PC-3 (cell line): Measurements from ENCODE around the gene RIPOR3. TPM values are rescaled to one million over a fixed set of nuclear protein-coding genes. Genes with fewer than 3 reads are reported as not detected.

Experiments used
- ATAC-seq: fragments of 200-7000 bp; cut with Tn5 transposase; 2 replicates; pipeline ENCODE4 v1.9.1; 2020; ENCODE audit warnings: mild to moderate bottlenecking, moderate library complexity
- BruUV-seq: library from RNA; stranded (reverse); fragments of 400-500 nt; replicated peaks from 2 replicates; lab custom pipeline; 2021; lab: Mats Ljungman, UMichigan
- CTCF ChIA-PET: fragments of 300-600 bp; sonication (Branson Sonifier 250); formaldehyde crosslinking; loops from one replicate; lab custom pipeline; 2022; ENCODE audit warnings: antibody characterized with exemption; lab: Charles Lee
- POLR2A ChIA-PET: fragments of 300-600 bp; sonication (Branson Sonifier 250); formaldehyde crosslinking; loops from one replicate; lab custom pipeline; 2022; ENCODE audit warnings: antibody characterized with exemption; ENCODE audit not compliant: unreplicated experiment; lab: Charles Lee
- DNase-seq: peaks from one replicate; pipeline ENCODE4 v3.0.0-alpha.2; 2015
- H2AFZ ChIP-seq: fragments of 300-600 bp; sonication (generic); 2 replicates; pipeline ENCODE4 v1.6.0; 2016; ENCODE audit warnings: antibody characterized with exemption, low read length
- H3F3A ChIP-seq: fragments of 300-600 bp; sonication (generic); one replicate; pipeline ENCODE4 v1.6.0; 2017; ENCODE audit warnings: antibody characterized with exemption, low read length, control low read depth, mild to moderate bottlenecking; ENCODE audit not compliant: unreplicated experiment
- H3K27ac ChIP-seq: fragments of 300-600 bp; sonication (generic); 2 replicates; pipeline ENCODE4 v1.5.1; 2016; ENCODE audit warnings: mild to moderate bottlenecking, low read length
- H3K27me3 ChIP-seq: fragments of 300-600 bp; sonication (generic); 2 replicates; pipeline ENCODE4 v1.6.1; 2016; ENCODE audit warnings: low read length, mixed read lengths
- H3K36me3 ChIP-seq: fragments of 300-600 bp; sonication (generic); 2 replicates; pipeline ENCODE4 v1.6.1; 2016; ENCODE audit warnings: low read depth, mixed run types, low read length, mixed read lengths
- H3K4me1 ChIP-seq: fragments of 300-600 bp; sonication (generic); 2 replicates; pipeline ENCODE4 v1.5.1; 2016; ENCODE audit warnings: low read length; ENCODE audit not compliant: insufficient read depth
- H3K4me2 ChIP-seq: fragments of 300-600 bp; sonication (generic); 2 replicates; pipeline ENCODE4 v1.6.0; 2016; ENCODE audit warnings: low read length
- H3K4me3 ChIP-seq: fragments of 300-600 bp; sonication (generic); 2 replicates; pipeline ENCODE4 v1.5.1; 2016; ENCODE audit warnings: mild to moderate bottlenecking, low read length, mixed read lengths
- H3K79me2 ChIP-seq: fragments of 300-600 bp; sonication (generic); 2 replicates; pipeline ENCODE4 v1.6.1; 2017; ENCODE audit warnings: low read length, mixed read lengths
- H3K9ac ChIP-seq: fragments of 300-600 bp; sonication (generic); 2 replicates; pipeline ENCODE4 v1.6.0; 2016; ENCODE audit warnings: mild to moderate bottlenecking, low read length
- H3K9me2 ChIP-seq: fragments of 300-600 bp; sonication (generic); replicated peaks from 2 replicates; pipeline ENCODE4 v1.6.1; 2016; ENCODE audit warnings: mixed run types, low read length, mixed read lengths
- H3K9me3 ChIP-seq: fragments of 300-600 bp; sonication (generic); 2 replicates; pipeline ENCODE4 v1.6.1; 2016; ENCODE audit warnings: low read length, mixed read lengths
- H4K20me1 ChIP-seq: fragments of 300-600 bp; sonication (generic); 2 replicates; pipeline ENCODE4 v1.6.1; 2016; ENCODE audit warnings: low read length, mixed read lengths
- EZH2 ChIP-seq: fragments of 300-600 bp; sonication (generic); IDR thresholded peaks from one replicate; pipeline ENCODE4 v1.6.1; 2017; ENCODE audit warnings: antibody characterized with exemption, mild to moderate bottlenecking, low read length; ENCODE audit not compliant: unreplicated experiment
- EZH2phosphoT487 ChIP-seq: fragments of 300-600 bp; sonication (generic); IDR thresholded peaks from 2 replicates; pipeline ENCODE4 v1.6.1; 2018; ENCODE audit warnings: mild to moderate bottlenecking, antibody characterized with exemption, low read length, borderline replicate concordance
- intact Hi-C: fragments of 100-400 bp; cut with micrococcal nuclease; formaldehyde crosslinking; loops from 2 replicates; pipeline ENCODE4 v1.9.0; 2023
- total RNA-seq: library from RNA; depleted of rRNA; stranded (reverse); fragments of >200 nt; gene quantifications from 2 replicates; pipeline ENCODE4 v1.2.3, GENCODE V29; 2014
- TF ChIP-seq, protein P1 (sequence below): fragments of 300-600 bp; sonication (generic); conservative IDR thresholded peaks from 2 replicates; pipeline ENCODE4 v1.5.1; 2017; ENCODE audit warnings: antibody characterized with exemption, low read depth, mild to moderate bottlenecking, low read length

The RIPOR3 gene
- total RNA-seq, 1 experiment from 2014 or later = 0.04 TPM

DNA sequence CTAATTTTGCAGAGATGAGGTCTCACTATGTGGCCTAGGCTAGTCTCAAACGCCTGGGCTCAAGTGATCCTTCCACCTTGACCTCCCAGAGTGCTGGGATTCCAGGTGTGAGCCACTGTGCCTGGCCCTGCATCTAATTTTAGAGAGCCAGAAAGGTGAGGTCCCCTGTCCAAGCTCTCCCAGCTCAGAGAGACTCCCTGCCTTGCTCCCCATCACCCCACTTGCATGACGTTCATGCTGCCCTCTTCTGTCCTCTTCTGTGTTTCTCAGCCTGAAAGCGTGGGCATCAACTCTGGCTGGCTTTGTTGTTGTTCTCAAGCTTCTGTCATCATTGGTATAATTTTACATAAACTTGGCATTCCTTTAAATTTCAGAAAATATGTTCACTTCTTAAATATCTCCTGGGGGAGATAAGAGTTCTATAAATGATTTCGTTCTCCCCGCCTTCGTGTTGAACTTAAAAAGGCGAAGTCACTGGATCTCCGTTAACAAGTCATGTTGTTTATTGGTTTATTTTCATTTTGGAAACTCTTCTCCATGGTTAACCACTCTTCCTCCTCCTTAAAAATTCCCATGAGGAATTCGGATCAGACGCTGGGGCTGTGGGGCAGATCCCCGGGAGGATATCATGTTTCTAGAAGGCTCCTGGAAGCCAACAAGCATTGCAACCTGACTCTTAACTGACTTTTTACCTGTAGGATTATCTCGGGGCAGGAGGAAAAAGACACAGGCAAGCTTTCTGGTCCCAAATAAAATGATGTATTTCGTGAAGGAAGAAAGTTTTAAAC is 26.8 kb upstream of the RIPOR3 start:
- no peak for TF ChIP-seq EZH2
- TF ChIP-seq, protein P1, sequence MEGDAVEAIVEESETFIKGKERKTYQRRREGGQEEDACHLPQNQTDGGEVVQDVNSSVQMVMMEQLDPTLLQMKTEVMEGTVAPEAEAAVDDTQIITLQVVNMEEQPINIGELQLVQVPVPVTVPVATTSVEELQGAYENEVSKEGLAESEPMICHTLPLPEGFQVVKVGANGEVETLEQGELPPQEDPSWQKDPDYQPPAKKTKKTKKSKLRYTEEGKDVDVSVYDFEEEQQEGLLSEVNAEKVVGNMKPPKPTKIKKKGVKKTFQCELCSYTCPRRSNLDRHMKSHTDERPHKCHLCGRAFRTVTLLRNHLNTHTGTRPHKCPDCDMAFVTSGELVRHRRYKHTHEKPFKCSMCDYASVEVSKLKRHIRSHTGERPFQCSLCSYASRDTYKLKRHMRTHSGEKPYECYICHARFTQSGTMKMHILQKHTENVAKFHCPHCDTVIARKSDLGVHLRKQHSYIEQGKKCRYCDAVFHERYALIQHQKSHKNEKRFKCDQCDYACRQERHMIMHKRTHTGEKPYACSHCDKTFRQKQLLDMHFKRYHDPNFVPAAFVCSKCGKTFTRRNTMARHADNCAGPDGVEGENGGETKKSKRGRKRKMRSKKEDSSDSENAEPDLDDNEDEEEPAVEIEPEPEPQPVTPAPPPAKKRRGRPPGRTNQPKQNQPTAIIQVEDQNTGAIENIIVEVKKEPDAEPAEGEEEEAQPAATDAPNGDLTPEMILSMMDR = peak; percentile 40; the same call in 1 of the 2 replicates
- TF ChIP-seq EZH2phosphoT487 = no peak
- ATAC-seq (peak; percentile 59; the same call in 1 of the 2 replicates), DNase-seq (no peak)
- peak overlapping the region; percentile 32; the same call in 1 of the 2 replicates for H2AFZ ChIP-seq
- intact Hi-C loops = no loop called here
- H3K4me2 ChIP-seq = no peak overlapping the region
- no peaks in the 10 kb centered on the region for H3K9me3 ChIP-seq
- H3K4me3 ChIP-seq = no peak overlapping the region
- H4K20me1 ChIP-seq = no peaks in the 10 kb centered on the region
- CTCF ChIA-PET = interaction anchor here (0.6 to 1.1 kb wide), 3 partner anchors 31 to 92 kb away, joined by 3 read pairs; no protein-coding TSS in a partner anchor
- H3K27ac ChIP-seq = no peak overlapping the region
- no peaks in the 10 kb centered on the region for H3K27me3 ChIP-seq
- BruUV-seq = no TSS peak
- no peaks in the 10 kb centered on the region for H3K36me3 ChIP-seq
- H3K79me2 ChIP-seq = no peaks in the 10 kb centered on the region
- no peak overlapping the region for H3K9ac ChIP-seq
- no peaks in the 10 kb centered on the region for H3K4me1 ChIP-seq
- no peaks in the 10 kb centered on the region for H3F3A ChIP-seq
- POLR2A ChIA-PET = interaction anchor here (0.7 kb wide), 1 partner anchor 227 kb away, joined by 3 read pairs; no protein-coding TSS in a partner anchor
- H3K9me2 ChIP-seq = no peaks in the 10 kb centered on the region

DNA sequence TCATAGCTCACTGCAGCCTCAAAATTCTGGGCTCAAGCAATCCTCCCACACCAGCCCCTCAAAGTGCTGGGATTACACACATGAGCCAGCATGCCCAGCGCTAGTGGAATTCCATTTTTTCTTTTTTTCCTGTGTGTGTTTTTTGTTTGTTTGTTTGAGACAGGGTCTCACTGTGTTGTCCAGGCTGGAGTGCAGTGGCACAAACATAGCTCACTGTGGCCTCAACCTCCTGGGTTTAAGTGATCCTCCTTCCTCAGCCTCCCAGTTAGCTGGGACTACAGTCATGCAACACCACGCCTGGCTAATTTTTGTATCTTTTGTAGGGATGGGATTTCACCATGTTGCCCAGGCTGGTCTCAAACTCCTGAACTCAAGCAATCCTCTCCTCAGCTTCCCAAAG is 26.0 kb upstream of the RIPOR3 start:
- H3K9ac ChIP-seq = no peak overlapping the region
- no peak overlapping the region for H3K4me2 ChIP-seq
- no peak overlapping the region for H2AFZ ChIP-seq
- POLR2A ChIA-PET = no interaction called here
- no peaks in the 10 kb centered on the region for H3K9me3 ChIP-seq
- no peak overlapping the region for H3K4me3 ChIP-seq
- intact Hi-C loops = no loop called here
- H3K27me3 ChIP-seq = no peaks in the 10 kb centered on the region
- H3K9me2 ChIP-seq = no peaks in the 10 kb centered on the region
- TF ChIP-seq, protein P1 = no peak
- TF ChIP-seq EZH2phosphoT487 (no peak), EZH2 (no peak)
- H3K27ac ChIP-seq = no peak overlapping the region
- ATAC-seq (no peak), DNase-seq (no peak)
- H3K4me1 ChIP-seq = no peaks in the 10 kb centered on the region
- no peaks in the 10 kb centered on the region for H3K79me2 ChIP-seq
- H4K20me1 ChIP-seq = no peaks in the 10 kb centered on the region
- no peaks in the 10 kb centered on the region for H3K36me3 ChIP-seq
- BruUV-seq = no TSS peak
- CTCF ChIA-PET = interaction anchor here (1.1 kb wide), 1 partner anchor 32 kb away, joined by 3 read pairs; no protein-coding TSS in a partner anchor
- H3F3A ChIP-seq = no peaks in the 10 kb centered on the region

DNA sequence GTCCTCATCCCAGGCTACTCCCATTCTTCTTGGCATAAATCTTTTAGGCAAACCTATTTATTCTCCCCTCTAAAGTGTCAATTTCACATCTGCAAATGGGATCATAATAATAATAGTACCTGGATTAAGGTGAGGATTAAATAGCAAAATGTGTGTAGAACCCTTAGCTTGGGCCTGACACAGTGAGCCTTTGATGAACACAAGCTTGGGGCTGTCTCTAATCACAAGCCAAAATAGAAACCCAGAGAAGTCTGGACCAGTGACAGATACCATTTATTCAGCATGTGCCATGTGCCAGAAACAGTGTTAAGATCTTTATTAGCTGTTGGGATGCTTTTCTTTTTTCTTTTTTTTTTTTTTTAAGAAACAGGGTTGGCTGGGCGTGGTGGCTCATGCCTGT is 25.2 kb upstream of the RIPOR3 start:
- H3K27me3 ChIP-seq = no peaks in the 10 kb centered on the region
- H3F3A ChIP-seq = no peaks in the 10 kb centered on the region
- CTCF ChIA-PET = no interaction called here
- POLR2A ChIA-PET = no interaction called here
- no peak overlapping the region for H3K4me3 ChIP-seq
- TF ChIP-seq EZH2 = no peak
- TF ChIP-seq, protein P1 = no peak
- no peak for TF ChIP-seq EZH2phosphoT487
- BruUV-seq = no TSS peak
- H4K20me1 ChIP-seq = no peaks in the 10 kb centered on the region
- no peaks in the 10 kb centered on the region for H3K9me2 ChIP-seq
- no peaks in the 10 kb centered on the region for H3K79me2 ChIP-seq
- H3K4me2 ChIP-seq = no peak overlapping the region
- H3K36me3 ChIP-seq = no peaks in the 10 kb centered on the region
- DNase-seq = no peak
- no peaks in the 10 kb centered on the region for H3K4me1 ChIP-seq
- H3K9ac ChIP-seq = no peak overlapping the region
- intact Hi-C loops = no loop called here
- H3K9me3 ChIP-seq = no peaks in the 10 kb centered on the region
- no peak overlapping the region for H2AFZ ChIP-seq
- H3K27ac ChIP-seq = no peak overlapping the region
- no peak for ATAC-seq
